Smooth muscle cell (in vitro differentiated cells): ENCODE data around the gene USP12. TPM values are rescaled to one million over a fixed set of nuclear protein-coding genes. Genes with fewer than 3 reads are reported as not detected.

Source experiments
- DNase-seq: peaks from one replicate; lab custom pipeline; 2025; ENCODE audit not compliant: unreplicated experiment; lab: John Stamatoyannopoulos, UW
- H2AFZ ChIP-seq: fragments of 200-600 bp; sonication (generic); 2 replicates; pipeline ENCODE4 v1.6.0; 2016; ENCODE audit warnings: antibody characterized with exemption, low read depth, mild to moderate bottlenecking
- H3F3A ChIP-seq: fragments of 200-600 bp; sonication (generic); 2 replicates; pipeline ENCODE4 v1.6.0; 2017; ENCODE audit warnings: antibody characterized with exemption, low read depth
- H3K27ac ChIP-seq: fragments of 200-600 bp; sonication (generic); 2 replicates; pipeline ENCODE4 v1.5.1; 2016; ENCODE audit warnings: low read depth, mild to moderate bottlenecking
- H3K27me3 ChIP-seq: fragments of 200-600 bp; sonication (generic); 2 replicates; pipeline ENCODE4 v1.6.1; 2016; ENCODE audit warnings: low read depth, mild to moderate bottlenecking
- H3K36me3 ChIP-seq: fragments of 200-600 bp; sonication (generic); 2 replicates; pipeline ENCODE4 v1.5.1; 2016; ENCODE audit warnings: low read depth
- H3K4me1 ChIP-seq: fragments of 200-600 bp; sonication (generic); 2 replicates; pipeline ENCODE4 v1.5.1; 2016; ENCODE audit warnings: low read depth
- H3K4me2 ChIP-seq: fragments of 200-600 bp; sonication (generic); 2 replicates; pipeline ENCODE4 v1.6.0; 2016; ENCODE audit warnings: mild to moderate bottlenecking
- H3K4me3 ChIP-seq: fragments of 200-600 bp; sonication (generic); 2 replicates; pipeline ENCODE4 v1.5.1; 2016; ENCODE audit warnings: mild to moderate bottlenecking
- H3K79me2 ChIP-seq: fragments of 200-600 bp; sonication (generic); 2 replicates; pipeline ENCODE4 v1.6.0; 2016; ENCODE audit warnings: low read depth, mild to moderate bottlenecking
- H3K9ac ChIP-seq: fragments of 200-600 bp; sonication (generic); 2 replicates; pipeline ENCODE4 v1.6.0; 2016; ENCODE audit warnings: low read depth
- H3K9me3 ChIP-seq: fragments of 200-600 bp; sonication (generic); replicated peaks from 2 replicates; pipeline ENCODE4 v1.5.1; 2016; ENCODE audit warnings: low read depth
- H4K20me1 ChIP-seq: fragments of 200-600 bp; sonication (generic); 2 replicates; pipeline ENCODE4 v1.6.0; 2016; ENCODE audit warnings: low read depth
- WGBS: methylation state at CpG from one replicate; pipeline ENCODE4 v1.1.7; 2016; ENCODE audit warnings: low lambda C conversion rate; 5-methylcytosine and 5-hydroxymethylcytosine counted together
- polyA plus RNA-seq: library from polyadenylated mRNA; unstranded; fragments of >200 nt; fragmentation: Nextera tagmentation; extraction: Ambion mirVana; gene quantifications from 2 replicates; pipeline ENCODE4 v1.2.1, GENCODE V29; 2016
- total RNA-seq: library from RNA; depleted of rRNA; stranded (reverse); fragments of >200 nt; gene quantifications from 2 replicates; pipeline ENCODE4 v1.2.3, GENCODE V29; 2014
- TF ChIP-seq, protein P1 (sequence below): fragments of 200-600 bp; sonication (generic); IDR thresholded peaks from 2 replicates; pipeline ENCODE4 v1.5.1; 2017; ENCODE audit warnings: borderline replicate concordance, mild to moderate bottlenecking, antibody characterized with exemption; ENCODE audit not compliant: insufficient read depth, poor library complexity, severe bottlenecking

USP12 gene
- total and polyA plus RNA-seq, 2 experiments from 2014 or later, result 11.3 to 19.9 TPM

DNA sequence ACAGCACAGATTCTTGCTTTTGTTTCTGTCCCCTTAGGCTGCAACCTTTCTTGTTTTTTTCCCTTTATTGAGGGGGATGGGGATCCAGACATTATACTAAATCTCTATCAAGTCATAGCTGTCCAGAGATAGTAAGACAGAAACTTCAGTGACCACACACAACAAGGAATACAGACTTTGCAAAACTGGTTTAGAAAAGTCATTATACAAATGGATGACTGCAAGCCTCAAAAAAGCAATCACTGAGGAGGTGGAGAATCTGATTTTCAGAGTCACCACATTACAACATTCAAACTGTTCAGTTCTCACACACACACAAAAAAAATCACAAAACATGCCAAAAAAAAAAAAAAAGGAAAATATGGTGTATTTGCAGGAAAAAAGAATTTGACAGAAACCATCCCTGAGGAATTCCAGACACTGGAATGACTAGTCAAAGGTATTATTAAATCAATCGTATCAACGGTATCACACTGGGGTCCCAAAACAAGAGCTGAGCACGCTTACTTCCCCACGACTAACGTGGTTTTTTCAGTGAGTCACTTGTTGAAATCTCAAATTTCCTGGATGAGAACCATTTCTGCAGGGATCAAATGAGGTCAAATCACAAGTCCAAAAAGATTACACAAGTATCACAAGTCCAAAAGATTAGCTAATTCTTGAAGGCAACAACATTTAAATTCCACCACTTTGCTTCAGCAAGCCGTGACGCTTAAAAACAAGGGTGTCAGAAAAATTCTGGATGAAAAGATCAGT lies 41.2 kb downstream of the USP12 start:
- Histone ChIP-seq H3K4me2 (no peak overlapping the region), H4K20me1 (peaks cover 91% of the 10 kb centered on the region), H3K9me3 (no peaks in the 10 kb centered on the region), H2AFZ (no peak overlapping the region), H3K9ac (no peak overlapping the region), H3K27me3 (no peaks in the 10 kb centered on the region), H3K79me2 (peaks cover 95% of the 10 kb centered on the region), H3K27ac (peak overlapping the region; percentile 36), H3K36me3 (no peaks in the 10 kb centered on the region), H3F3A (no peaks in the 10 kb centered on the region), H3K4me3 (no peak overlapping the region), H3K4me1 (no peaks in the 10 kb centered on the region)
- DNase-seq, result no peak
- WGBS, result 72% methylated on average over 7 of the region's 7 CpGs
- TF ChIP-seq, protein P1, sequence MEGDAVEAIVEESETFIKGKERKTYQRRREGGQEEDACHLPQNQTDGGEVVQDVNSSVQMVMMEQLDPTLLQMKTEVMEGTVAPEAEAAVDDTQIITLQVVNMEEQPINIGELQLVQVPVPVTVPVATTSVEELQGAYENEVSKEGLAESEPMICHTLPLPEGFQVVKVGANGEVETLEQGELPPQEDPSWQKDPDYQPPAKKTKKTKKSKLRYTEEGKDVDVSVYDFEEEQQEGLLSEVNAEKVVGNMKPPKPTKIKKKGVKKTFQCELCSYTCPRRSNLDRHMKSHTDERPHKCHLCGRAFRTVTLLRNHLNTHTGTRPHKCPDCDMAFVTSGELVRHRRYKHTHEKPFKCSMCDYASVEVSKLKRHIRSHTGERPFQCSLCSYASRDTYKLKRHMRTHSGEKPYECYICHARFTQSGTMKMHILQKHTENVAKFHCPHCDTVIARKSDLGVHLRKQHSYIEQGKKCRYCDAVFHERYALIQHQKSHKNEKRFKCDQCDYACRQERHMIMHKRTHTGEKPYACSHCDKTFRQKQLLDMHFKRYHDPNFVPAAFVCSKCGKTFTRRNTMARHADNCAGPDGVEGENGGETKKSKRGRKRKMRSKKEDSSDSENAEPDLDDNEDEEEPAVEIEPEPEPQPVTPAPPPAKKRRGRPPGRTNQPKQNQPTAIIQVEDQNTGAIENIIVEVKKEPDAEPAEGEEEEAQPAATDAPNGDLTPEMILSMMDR, result no peak

- no peak overlapping the region for H3K9ac ChIP-seq
Observed at GRCh38 chr13:27128825-27129627, 42.6 kb downstream of the USP12 start.

DNA sequence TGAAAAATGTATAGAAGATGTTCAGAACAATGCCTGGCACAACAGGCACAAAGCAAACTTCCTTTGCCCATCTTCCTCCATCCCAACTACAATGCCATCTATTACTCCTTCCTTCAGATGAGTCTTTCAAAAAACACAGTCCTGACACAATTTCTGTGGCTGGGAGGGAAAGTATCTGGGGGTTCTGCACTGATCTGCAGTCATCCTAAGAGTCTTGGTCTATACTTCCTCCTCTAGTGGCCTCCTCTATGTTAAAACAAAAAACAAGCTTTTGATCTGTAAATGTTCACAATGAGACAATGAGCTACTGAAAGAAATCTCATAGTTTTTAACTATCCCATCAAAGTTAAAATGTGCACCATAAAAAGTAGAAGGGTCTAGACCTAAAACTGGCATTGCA lies 44.8 kb downstream of the USP12 start:
- no peaks in the 10 kb centered on the region for H3K36me3 ChIP-seq
- no peak overlapping the region for H3K9ac ChIP-seq
- H4K20me1 ChIP-seq, result peaks cover 55% of the 10 kb centered on the region
- no peaks in the 10 kb centered on the region for H3K27me3 ChIP-seq
- no peak overlapping the region for H3K4me2 ChIP-seq
- H3K79me2 ChIP-seq, result peaks cover 94% of the 10 kb centered on the region
- H3K9me3 ChIP-seq, result no peaks in the 10 kb centered on the region
- no peaks in the 10 kb centered on the region for H3K4me1 ChIP-seq
- H3K4me3 ChIP-seq, result no peak overlapping the region
- no peak overlapping the region for H3K27ac ChIP-seq
- H2AFZ ChIP-seq, result no peak overlapping the region
- no peak for DNase-seq
- no peaks in the 10 kb centered on the region for H3F3A ChIP-seq
- TF ChIP-seq, protein P1, result no peak

More at GRCh38 chr13:27128825-27129627, 42.6 kb downstream of the USP12 start:
- peaks cover 95% of the 10 kb centered on the region for H3K79me2 ChIP-seq
- H3K27ac ChIP-seq, result peak overlapping the region; percentile 37
- no peaks in the 10 kb centered on the region for H3K36me3 ChIP-seq
- H3K9me3 ChIP-seq, result no peaks in the 10 kb centered on the region
- no peak overlapping the region for H3K4me3 ChIP-seq
- H2AFZ ChIP-seq, result no peak overlapping the region
- no peaks in the 10 kb centered on the region for H3F3A ChIP-seq
- peak overlapping the region; percentile 37 for H3K4me2 ChIP-seq
- no peaks in the 10 kb centered on the region for H3K4me1 ChIP-seq
- peaks cover 77% of the 10 kb centered on the region for H4K20me1 ChIP-seq
- H3K27me3 ChIP-seq, result no peaks in the 10 kb centered on the region
- DNase-seq, result no peak
- TF ChIP-seq, protein P1, result no peak
- 74% methylated on average over 8 of the region's 8 CpGs for WGBS
